Calu3 (cell line): ENCODE measurements around the gene NAA10. TPM values are rescaled to one million over a fixed set of nuclear protein-coding genes. Genes with fewer than 3 reads are reported as not detected.

Experiments
- BruUV-seq: library from RNA; stranded (reverse); fragments of 400-500 nt; replicated peaks from 2 replicates; lab custom pipeline; 2021; lab: Mats Ljungman, UMichigan
- CTCF ChIA-PET: fragments of 300-600 bp; sonication (Branson Sonifier 250); formaldehyde crosslinking; loops from one replicate; lab custom pipeline; 2022; ENCODE audit warnings: antibody characterized with exemption; lab: Charles Lee
- DNase-seq: peaks from one replicate; pipeline ENCODE4 v3.0.0; 2022
- H3K27ac Mint-ChIP-seq: one replicate; pipeline ENCODE4 v1.8.0; 2022; ENCODE audit warnings: mixed read lengths; ENCODE audit not compliant: unreplicated experiment
- H3K27me3 Mint-ChIP-seq: one replicate; pipeline ENCODE4 v1.8.0; 2022; ENCODE audit warnings: mixed read lengths; ENCODE audit not compliant: unreplicated experiment
- H3K36me3 Mint-ChIP-seq: one replicate; pipeline ENCODE4 v1.8.0; 2022; ENCODE audit warnings: mild to moderate bottlenecking, moderate library complexity, mixed read lengths; ENCODE audit not compliant: insufficient read depth, unreplicated experiment
- H3K4me1 Mint-ChIP-seq: one replicate; pipeline ENCODE4 v1.8.0; 2022; ENCODE audit warnings: mild to moderate bottlenecking, low read depth, mixed read lengths; ENCODE audit not compliant: unreplicated experiment
- H3K4me3 Mint-ChIP-seq: one replicate; pipeline ENCODE4 v1.8.0; 2022; ENCODE audit warnings: mild to moderate bottlenecking, low read depth, moderate library complexity, mixed read lengths; ENCODE audit not compliant: unreplicated experiment
- H3K9me3 Mint-ChIP-seq: one replicate; pipeline ENCODE4 v1.8.0; 2022; ENCODE audit warnings: low read depth, mixed read lengths; ENCODE audit not compliant: unreplicated experiment
- intact Hi-C: fragments of 100-400 bp; cut with micrococcal nuclease; formaldehyde crosslinking; loops from one replicate; pipeline ENCODE4 v1.10.0; 2022; ENCODE audit not compliant: unreplicated experiment
- total RNA-seq: library from RNA; stranded (reverse); gene quantifications from 2 replicates; pipeline ENCODE4 v1.2.3, GENCODE V29; 2022
- TF ChIP-seq, protein P1 (sequence below): fragments of 200-600 bp; IDR thresholded peaks from one replicate; pipeline ENCODE4 v1.8.0; 2022; ENCODE audit warnings: antibody characterized with exemption; ENCODE audit not compliant: unreplicated experiment

Gene NAA10
- total RNA-seq, 1 experiment from 2014 or later = 139 TPM

DNA sequence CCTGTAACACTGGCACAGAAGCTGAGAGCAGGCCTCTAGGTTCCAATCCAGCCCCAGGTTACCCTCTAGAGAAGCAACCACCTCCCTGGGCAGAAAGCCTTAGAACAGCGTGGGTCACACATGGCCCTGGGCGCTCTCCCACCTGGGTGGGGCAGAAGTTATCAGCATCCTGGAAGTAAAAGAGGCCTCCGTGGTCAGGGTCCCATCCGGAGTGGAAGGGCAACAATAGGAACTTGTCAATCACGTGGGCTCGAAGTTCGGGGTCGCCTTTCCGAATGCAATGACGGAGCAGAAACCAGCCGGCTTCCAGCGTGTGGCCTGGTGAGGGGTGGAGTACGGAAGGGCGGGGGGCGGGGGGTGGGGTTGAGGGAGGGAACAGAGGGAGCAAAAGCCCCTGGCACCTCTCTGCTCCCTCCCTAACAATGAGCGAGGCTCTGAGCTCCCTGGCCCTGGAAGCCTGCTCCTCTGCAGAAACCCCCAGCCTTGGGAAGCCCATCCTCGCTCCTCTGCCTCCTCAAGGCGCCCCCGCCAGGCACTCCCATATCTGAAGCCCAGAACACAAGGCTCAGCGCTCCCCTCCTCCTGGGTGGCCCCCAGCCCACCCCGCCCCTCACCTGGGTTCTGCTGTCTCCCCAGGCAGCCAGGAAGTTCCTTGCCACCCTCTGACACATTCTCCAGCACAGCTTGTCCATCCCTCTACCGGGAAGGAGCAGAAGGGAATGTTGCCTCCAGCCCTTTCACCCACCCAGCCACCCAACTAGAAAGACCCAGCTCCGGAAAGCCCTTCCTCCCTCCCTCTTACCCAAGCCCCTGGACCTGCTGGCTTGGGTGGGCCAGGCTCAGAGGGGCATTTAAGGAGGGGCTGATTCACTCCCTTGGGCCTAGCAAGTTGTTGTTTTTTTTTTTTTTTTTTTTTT lies 6.8 kb upstream of the NAA10 start:
- no TSS peak for BruUV-seq
- Mint-ChIP-seq H3K36me3 (no peaks in the 10 kb centered on the region), H3K27ac (no peak overlapping the region), H3K9me3 (no peaks in the 10 kb centered on the region), H3K4me3 (no peak overlapping the region), H3K27me3 (no peaks in the 10 kb centered on the region), H3K4me1 (no peaks in the 10 kb centered on the region)
- CTCF ChIA-PET = interaction anchor here (0.5 to 0.8 kb wide), 3 partner anchors 60 to 476 kb away, joined by 4 to 8 read pairs (median 5); no protein-coding TSS in a partner anchor
- no peak for DNase-seq
- intact Hi-C loops = no loop called here
- TF ChIP-seq, protein P1, sequence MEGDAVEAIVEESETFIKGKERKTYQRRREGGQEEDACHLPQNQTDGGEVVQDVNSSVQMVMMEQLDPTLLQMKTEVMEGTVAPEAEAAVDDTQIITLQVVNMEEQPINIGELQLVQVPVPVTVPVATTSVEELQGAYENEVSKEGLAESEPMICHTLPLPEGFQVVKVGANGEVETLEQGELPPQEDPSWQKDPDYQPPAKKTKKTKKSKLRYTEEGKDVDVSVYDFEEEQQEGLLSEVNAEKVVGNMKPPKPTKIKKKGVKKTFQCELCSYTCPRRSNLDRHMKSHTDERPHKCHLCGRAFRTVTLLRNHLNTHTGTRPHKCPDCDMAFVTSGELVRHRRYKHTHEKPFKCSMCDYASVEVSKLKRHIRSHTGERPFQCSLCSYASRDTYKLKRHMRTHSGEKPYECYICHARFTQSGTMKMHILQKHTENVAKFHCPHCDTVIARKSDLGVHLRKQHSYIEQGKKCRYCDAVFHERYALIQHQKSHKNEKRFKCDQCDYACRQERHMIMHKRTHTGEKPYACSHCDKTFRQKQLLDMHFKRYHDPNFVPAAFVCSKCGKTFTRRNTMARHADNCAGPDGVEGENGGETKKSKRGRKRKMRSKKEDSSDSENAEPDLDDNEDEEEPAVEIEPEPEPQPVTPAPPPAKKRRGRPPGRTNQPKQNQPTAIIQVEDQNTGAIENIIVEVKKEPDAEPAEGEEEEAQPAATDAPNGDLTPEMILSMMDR = no peak

DNA sequence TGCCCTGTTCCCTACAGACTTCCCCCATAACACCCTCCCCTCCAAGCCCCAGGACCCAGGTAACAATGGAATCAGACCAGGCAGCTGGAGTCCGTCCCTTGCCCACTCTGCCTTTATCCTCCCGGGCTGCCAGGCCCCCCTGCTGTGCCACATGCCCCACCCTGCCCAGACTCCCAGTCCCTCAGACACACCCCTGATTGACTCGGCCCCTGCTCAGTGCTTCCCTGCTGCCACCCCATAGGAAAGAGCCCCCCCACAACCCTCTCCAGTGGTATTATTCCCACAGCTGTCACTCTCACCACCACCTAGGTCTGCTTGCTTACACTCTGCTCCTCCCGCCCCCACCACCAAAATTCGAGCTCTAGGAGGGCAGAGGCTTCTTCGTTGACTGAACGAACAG lies 4.7 kb upstream of the NAA10 start:
- CTCF ChIA-PET = no interaction called here

DNA sequence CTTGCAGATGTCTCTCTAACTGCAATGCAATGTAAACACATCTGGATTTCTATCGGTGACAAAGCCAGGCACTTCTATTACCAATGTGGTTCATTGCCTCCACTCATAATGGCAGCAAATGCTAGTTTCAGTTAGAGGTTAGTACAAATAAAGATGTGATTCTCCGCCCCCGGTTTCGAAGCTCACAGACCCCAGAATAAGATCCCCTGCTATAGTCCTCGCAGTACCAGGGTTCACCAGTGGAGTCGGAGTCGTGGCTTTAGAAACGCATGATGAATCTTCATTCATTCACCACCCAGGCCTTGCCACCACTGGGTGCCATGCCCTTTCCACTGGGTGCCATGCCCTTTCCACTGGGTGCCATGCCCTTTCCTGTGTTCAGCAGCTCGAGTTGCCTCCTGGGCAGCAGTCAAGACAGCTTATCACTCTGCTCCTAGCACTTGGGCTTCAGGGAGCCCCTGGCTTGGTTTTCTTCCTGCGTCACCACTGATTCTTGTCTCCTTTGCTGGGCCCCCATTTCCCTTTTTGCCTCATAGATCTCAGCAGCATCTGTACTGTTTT lies 3.5 kb upstream of the NAA10 start:
- no TSS peak for BruUV-seq
- TF ChIP-seq, protein P1 = no peak
- Mint-ChIP-seq H3K4me1 (no peaks in the 10 kb centered on the region), H3K9me3 (no peaks in the 10 kb centered on the region), H3K36me3 (peaks cover 18% of the 10 kb centered on the region), H3K4me3 (no peak overlapping the region), H3K27ac (no peak overlapping the region), H3K27me3 (no peaks in the 10 kb centered on the region)
- CTCF ChIA-PET = interaction anchor here (0.7 kb wide), 1 partner anchor 457 kb away, joined by 5 read pairs; no protein-coding TSS in a partner anchor
- intact Hi-C loops = no loop called here
- DNase-seq = no peak

More for the DNA sequence above, 4.7 kb upstream of the NAA10 start:
- no peak for DNase-seq
- BruUV-seq = no TSS peak
- Mint-ChIP-seq H3K9me3 (no peaks in the 10 kb centered on the region), H3K27ac (no peak overlapping the region), H3K4me1 (no peaks in the 10 kb centered on the region), H3K4me3 (no peak overlapping the region), H3K27me3 (no peaks in the 10 kb centered on the region), H3K36me3 (peaks cover 8% of the 10 kb centered on the region)
- TF ChIP-seq, protein P1 = no peak
- intact Hi-C loops = no loop called here

DNA sequence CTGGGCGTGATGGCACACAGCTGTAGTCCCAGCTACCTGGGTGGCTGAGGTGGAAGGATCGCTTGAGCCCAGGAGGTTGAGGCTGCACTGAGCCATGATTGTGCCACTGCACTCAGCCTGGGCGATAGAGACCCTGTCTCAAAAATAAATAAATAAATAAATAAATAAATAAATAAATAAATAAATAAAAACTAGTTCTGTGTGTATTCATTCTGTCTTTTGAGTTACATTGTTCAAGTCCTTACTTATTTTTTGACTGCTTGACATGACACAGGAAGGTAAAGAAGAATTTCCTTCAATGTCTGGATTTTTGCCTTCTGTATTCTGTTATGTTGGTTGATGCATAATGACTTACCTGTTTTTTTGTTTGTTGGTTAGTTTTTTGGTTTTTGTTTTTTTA lies 2.2 kb upstream of the NAA10 start:
- no peak for DNase-seq
- intact Hi-C loops = no loop called here
- peaks cover 25% of the 10 kb centered on the region for H3K36me3 Mint-ChIP-seq
- no TSS peak for BruUV-seq
- H3K9me3 Mint-ChIP-seq = no peaks in the 10 kb centered on the region
- CTCF ChIA-PET = no interaction called here
- TF ChIP-seq, protein P1 = no peak
- H3K4me1 Mint-ChIP-seq = no peaks in the 10 kb centered on the region
- no peaks in the 10 kb centered on the region for H3K27me3 Mint-ChIP-seq
- H3K27ac Mint-ChIP-seq = no peak overlapping the region
- no peak overlapping the region for H3K4me3 Mint-ChIP-seq
